ENCODE results near the gene CFAP73. TPM values are rescaled to one million over a fixed set of nuclear protein-coding genes. Genes with fewer than 3 reads are reported as not detected.
"Not testable (repeated sequence)": the region's sequence is repeated elsewhere in the genome, so short reads cannot be mapped to it uniquely, and the experiment has no call there.

Gene CFAP73
- total and polyA plus RNA-seq, 8 donors, result 0.44 to 5.7 (median 1.6) TPM; not detected in 4

DNA sequence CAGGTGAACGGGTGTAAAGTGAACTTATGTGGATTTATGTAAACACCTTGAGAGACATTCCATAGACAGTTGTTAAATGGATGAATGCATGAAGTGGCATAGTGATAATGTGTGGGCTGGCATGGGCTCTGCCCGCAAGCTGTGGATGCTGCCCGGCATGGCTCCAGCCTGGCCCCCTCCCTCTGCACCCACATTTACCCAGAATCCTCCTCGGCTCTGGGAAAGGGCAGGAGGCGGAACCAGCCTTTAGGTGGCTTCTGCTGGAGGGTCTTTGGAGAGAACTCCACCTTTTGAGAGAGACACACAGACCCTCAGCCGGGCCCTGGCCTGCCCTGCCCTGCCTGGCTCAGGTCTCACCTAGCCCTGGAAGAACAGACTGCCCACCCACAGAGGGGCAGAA, 32.6 kb upstream of the CFAP73 start:
- Histone ChIP-seq H3K36me3 (peaks cover 0 to 15% (median 0%) of the 10 kb centered on the region in 4 donors), H3K4me1 (no peaks in the 10 kb centered on the region), H3K27me3 (peaks cover 0 to 52% (median 0%) of the 10 kb centered on the region in 3 donors), H3K9me3 (no peaks in the 10 kb centered on the region), H3K4me3 (no peak overlapping the region), H3K27ac (no peak overlapping the region)
- intact Hi-C loops (cut with DNase I; ENCODE audit: low total_unique reads), result no loop called here
- 47 to 71% (median 63%) methylated on average over 4 to 6 of the region's 6 CpGs for WGBS, 5 donors
- DNase-seq, result no peak
- TF ChIP-seq POLR2AphosphoS5 (IDR thresholded peaks at IDR 0.05), result no peak
- no peak for TF ChIP-seq POLR2A (IDR thresholded peaks at IDR 0.05)
- TF ChIP-seq EP300 (IDR thresholded peaks at IDR 0.05), result no peak

DNA sequence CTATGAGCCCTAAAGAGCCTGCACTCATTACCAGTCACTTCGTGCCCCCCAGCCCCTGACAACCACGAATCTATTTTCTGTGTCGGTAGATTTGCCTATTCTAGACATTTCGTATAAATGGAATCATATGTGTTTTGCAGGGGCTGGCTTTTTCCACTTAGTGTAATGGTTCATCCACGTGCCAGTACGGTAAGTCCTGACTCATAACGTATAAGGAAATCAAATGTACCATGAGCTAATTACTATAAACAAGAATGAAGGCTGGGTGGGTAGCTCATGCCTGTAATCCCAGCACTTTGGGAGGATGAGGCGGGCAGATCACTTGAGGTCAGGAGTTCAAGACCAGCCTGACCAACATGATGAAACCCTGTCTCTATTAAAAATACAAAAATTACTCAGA, 31.8 kb upstream of the CFAP73 start:
- H3K36me3 ChIP-seq, result peaks cover 0 to 10% (median 0%) of the 10 kb centered on the region in 4 donors
- H3K4me1 ChIP-seq; DNase-seq; H3K9me3 ChIP-seq; H3K4me3 ChIP-seq; H3K27ac ChIP-seq; intact Hi-C loops (cut with DNase I; ENCODE audit: low total_unique reads): not testable (repeated sequence)
- WGBS, 5 donors, result 72 to 85% (median 76%) methylated on average over 8 of the region's 8 CpGs
- peaks cover 0 to 44% (median 0%) of the 10 kb centered on the region in 3 donors for H3K27me3 ChIP-seq

- no peak overlapping the region for H3K4me3 ChIP-seq
- no peak for TF ChIP-seq POLR2A (IDR thresholded peaks at IDR 0.05)
- TF ChIP-seq EP300 (IDR thresholded peaks at IDR 0.05), result no peak
- TF ChIP-seq POLR2AphosphoS5 (IDR thresholded peaks at IDR 0.05), result no peak
- TF ChIP-seq, protein P1, sequence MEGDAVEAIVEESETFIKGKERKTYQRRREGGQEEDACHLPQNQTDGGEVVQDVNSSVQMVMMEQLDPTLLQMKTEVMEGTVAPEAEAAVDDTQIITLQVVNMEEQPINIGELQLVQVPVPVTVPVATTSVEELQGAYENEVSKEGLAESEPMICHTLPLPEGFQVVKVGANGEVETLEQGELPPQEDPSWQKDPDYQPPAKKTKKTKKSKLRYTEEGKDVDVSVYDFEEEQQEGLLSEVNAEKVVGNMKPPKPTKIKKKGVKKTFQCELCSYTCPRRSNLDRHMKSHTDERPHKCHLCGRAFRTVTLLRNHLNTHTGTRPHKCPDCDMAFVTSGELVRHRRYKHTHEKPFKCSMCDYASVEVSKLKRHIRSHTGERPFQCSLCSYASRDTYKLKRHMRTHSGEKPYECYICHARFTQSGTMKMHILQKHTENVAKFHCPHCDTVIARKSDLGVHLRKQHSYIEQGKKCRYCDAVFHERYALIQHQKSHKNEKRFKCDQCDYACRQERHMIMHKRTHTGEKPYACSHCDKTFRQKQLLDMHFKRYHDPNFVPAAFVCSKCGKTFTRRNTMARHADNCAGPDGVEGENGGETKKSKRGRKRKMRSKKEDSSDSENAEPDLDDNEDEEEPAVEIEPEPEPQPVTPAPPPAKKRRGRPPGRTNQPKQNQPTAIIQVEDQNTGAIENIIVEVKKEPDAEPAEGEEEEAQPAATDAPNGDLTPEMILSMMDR (IDR thresholded peaks at IDR 0.05), result no peak
- H3K27ac ChIP-seq, result no peak overlapping the region
- H3K9me3 ChIP-seq, result peaks cover 0 to 3% (median 1%) of the 10 kb centered on the region in 4 donors
- no peak for DNase-seq
- WGBS, 5 donors, result 87 to 98% (median 96%) methylated on average over 1 of the region's 1 CpG
- peaks cover 0 to 10% (median 0%) of the 10 kb centered on the region in 4 donors for H3K36me3 ChIP-seq
- no peaks in the 10 kb centered on the region for H3K4me1 ChIP-seq
- peaks cover 0 to 41% (median 0%) of the 10 kb centered on the region in 3 donors for H3K27me3 ChIP-seq
- intact Hi-C loops (cut with DNase I; ENCODE audit: low total_unique reads), result no loop called here
Observed at GRCh38 chr12:113118142-113118541, 31.4 kb upstream of the CFAP73 start.

DNA sequence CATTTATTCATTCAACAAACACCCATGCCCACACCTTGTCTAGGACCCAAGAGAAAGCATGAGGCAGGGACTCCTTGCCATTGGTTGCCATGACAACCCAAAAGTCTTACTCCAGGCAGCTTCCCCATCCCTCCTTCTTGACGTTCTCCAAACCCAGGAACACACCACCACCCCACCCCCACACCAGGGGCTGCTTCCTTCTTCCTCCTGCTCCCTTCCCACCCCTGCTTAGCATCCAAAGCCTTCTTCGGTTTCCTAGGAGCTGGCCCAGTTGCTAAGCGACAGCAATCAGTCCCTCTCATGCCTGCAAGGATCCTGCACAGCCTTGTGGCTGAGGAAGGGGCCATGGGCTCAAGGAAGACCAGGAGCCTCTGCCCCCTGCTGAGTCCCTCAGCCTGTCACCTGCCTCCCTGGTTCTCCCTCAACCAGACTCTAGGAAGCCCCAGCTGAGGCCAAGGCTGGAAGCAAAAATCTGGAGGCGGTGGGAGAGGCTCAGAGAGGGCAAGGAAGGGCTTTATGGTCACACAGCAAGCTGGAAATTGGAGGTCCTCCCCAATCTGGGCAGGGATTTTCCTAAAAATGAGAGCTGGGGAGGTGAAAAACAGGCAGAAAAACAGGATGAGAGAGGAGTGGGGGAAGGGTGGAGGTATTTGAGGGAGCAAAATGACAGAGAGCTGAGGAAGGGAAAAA, 29.4 kb upstream of the CFAP73 start:
- 45 to 60% (median 49%) methylated on average over 4 of the region's 4 CpGs for WGBS, 5 donors
- DNase-seq, result peak in 1 of 2 donors; percentile 28
- Histone ChIP-seq H3K27me3 (peaks cover 0 to 26% (median 0%) of the 10 kb centered on the region in 3 donors), H3K27ac (no peak overlapping the region), H3K36me3 (peaks cover 0 to 3% (median 0%) of the 10 kb centered on the region in 4 donors), H3K9me3 (peaks cover 0 to 10% (median 3%) of the 10 kb centered on the region in 4 donors), H3K4me1 (no peaks in the 10 kb centered on the region), H3K4me3 (no peak overlapping the region)
- intact Hi-C loops (cut with DNase I; ENCODE audit: low total_unique reads), result no loop called here
- TF ChIP-seq POLR2AphosphoS5 (IDR thresholded peaks at IDR 0.05) (no peak), POLR2A (IDR thresholded peaks at IDR 0.05) (no peak), EP300 (IDR thresholded peaks at IDR 0.05) (no peak)
- TF ChIP-seq, protein P1 (IDR thresholded peaks at IDR 0.05), result no peak

DNA sequence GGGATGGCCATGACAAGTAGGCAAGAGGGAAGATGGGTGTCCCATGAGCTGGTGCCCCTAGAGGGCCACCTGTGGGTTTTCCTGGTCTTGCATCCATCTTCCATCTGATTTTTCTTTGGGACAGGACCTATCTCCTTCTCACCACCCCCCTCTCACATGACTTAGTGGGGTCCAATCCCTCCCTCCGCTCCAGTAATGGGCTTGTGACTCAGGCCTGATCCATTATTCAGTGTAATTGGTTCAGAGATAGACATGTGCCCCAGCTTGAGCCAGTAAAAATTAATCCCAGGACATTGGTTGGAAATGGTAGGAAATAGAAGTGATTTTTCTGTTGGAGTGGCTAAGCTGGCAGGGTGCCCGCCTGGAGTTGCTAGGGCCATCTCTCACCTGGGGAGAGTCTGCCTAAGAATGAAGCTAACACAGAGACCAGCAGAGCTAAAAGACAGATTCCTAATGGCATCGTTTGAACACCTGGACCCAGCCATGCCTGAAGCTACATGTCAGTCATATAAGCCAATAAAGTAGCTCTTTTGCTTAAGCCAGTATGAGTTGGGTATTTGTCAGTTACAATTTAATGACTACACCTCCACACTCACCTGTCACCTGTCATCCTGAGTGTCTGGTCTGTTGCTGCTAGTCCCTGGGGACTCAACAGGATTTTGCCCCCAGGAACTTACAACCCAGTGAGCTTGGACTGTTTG, 28.7 kb upstream of the CFAP73 start:
- whole genome bisulfite sequencing, 5 donors, result 77 to 90% (median 84%) methylated on average over 3 of the region's 3 CpGs

More for the DNA sequence above, 28.7 kb upstream of the CFAP73 start:
- TF ChIP-seq, protein P1 (IDR thresholded peaks at IDR 0.05), result no peak
- TF ChIP-seq EP300 (IDR thresholded peaks at IDR 0.05) (no peak), POLR2AphosphoS5 (IDR thresholded peaks at IDR 0.05) (no peak), POLR2A (IDR thresholded peaks at IDR 0.05) (no peak)
- Histone ChIP-seq H3K36me3 (no peaks in the 10 kb centered on the region), H3K27ac (no peak overlapping the region), H3K9me3 (peaks cover 0 to 10% (median 3%) of the 10 kb centered on the region in 4 donors), H3K4me1 (no peaks in the 10 kb centered on the region), H3K4me3 (no peak overlapping the region), H3K27me3 (peaks cover 0 to 26% (median 0%) of the 10 kb centered on the region in 3 donors)
- DNase-seq, result no peak
- intact Hi-C loops (cut with DNase I; ENCODE audit: low total_unique reads), result no loop called here
